Epithelial cell of esophagus (primary cell): ENCODE data around the gene MEOX2.
A peak's percentile ranks its signal among the peaks of the same experiment; 100 is the strongest.

Experiments
- DNase-seq: peaks from one replicate; pipeline ENCODE4 v3.0.0; 2010; ENCODE audit warnings: low read depth
- H3K4me3 ChIP-seq: 2 replicates; pipeline ENCODE4 v1.5.1; 2011; ENCODE audit warnings: mild to moderate bottlenecking, low read length, control low read depth
- CTCF ChIP-seq: IDR thresholded peaks from 2 replicates; pipeline ENCODE4 v1.5.1; 2011; ENCODE audit warnings: low read depth, mild to moderate bottlenecking, low read length, control low read depth, inconsistent platforms; ENCODE audit not compliant: insufficient read depth; ENCODE audit errors: missing control alignments

The MEOX2 gene

GRCh38 chr7:15606561-15606960 is 79.9 kb downstream of the MEOX2 start:
- DNase-seq: no peak
- H3K4me3 ChIP-seq: no peak overlapping the region
- TF ChIP-seq CTCF: no peak

GRCh38 chr7:15604166-15604565 is 82.3 kb downstream of the MEOX2 start:
- TF ChIP-seq CTCF: no peak
- DNase-seq: no peak
- no peak overlapping the region for H3K4me3 ChIP-seq

GRCh38 chr7:15603124-15603523 is 83.4 kb downstream of the MEOX2 start:
- DNase-seq: peak; percentile 59
- no peak for TF ChIP-seq CTCF
- H3K4me3 ChIP-seq: no peak overlapping the region

GRCh38 chr7:15602236-15602635 is 84.2 kb downstream of the MEOX2 start:
- no peak overlapping the region for H3K4me3 ChIP-seq
- peak; percentile 54 for DNase-seq
- no peak for TF ChIP-seq CTCF

- DNase-seq: no peak
- TF ChIP-seq CTCF: no peak
These were observed 85.3 kb downstream of the MEOX2 start for GRCh38 chr7:15601175-15601574.

GRCh38 chr7:15600298-15600697 is 86.2 kb downstream of the MEOX2 start:
- no peak for DNase-seq
- no peak for TF ChIP-seq CTCF

More at GRCh38 chr7:15601175-15601574, 85.3 kb downstream of the MEOX2 start:
- no peak overlapping the region for H3K4me3 ChIP-seq

GRCh38 chr7:15594461-15594860 is 92.0 kb downstream of the MEOX2 start:
- no peak for TF ChIP-seq CTCF
- H3K4me3 ChIP-seq: no peak overlapping the region
- peak; percentile 6 for DNase-seq

More at GRCh38 chr7:15600298-15600697, 86.2 kb downstream of the MEOX2 start:
- no peak overlapping the region for H3K4me3 ChIP-seq
